MM.1S (cell line): ENCODE measurements around the gene CSN3.

Experiments
- DNase-seq: peaks from one replicate; pipeline ENCODE4 v3.0.0-alpha.2; 2015
- H2AFZ ChIP-seq: fragments of 300-600 bp; sonication (generic); 2 replicates; pipeline ENCODE4 v1.6.0; 2016; ENCODE audit warnings: antibody characterized with exemption, low read length
- H3F3A ChIP-seq: fragments of 300-600 bp; sonication (generic); 2 replicates; pipeline ENCODE4 v1.6.1; 2016; ENCODE audit warnings: mild to moderate bottlenecking, antibody characterized with exemption, low read length, moderate library complexity, mixed read lengths; ENCODE audit not compliant: insufficient read depth
- H3K27ac ChIP-seq: fragments of 300-600 bp; sonication (generic); 2 replicates; pipeline ENCODE4 v1.5.1; 2016; ENCODE audit warnings: mild to moderate bottlenecking, low read length
- H3K27me3 ChIP-seq: fragments of 300-600 bp; sonication (generic); replicated peaks from 2 replicates; pipeline ENCODE4 v1.6.0; 2016; ENCODE audit warnings: low read length; ENCODE audit not compliant: insufficient read depth
- H3K36me3 ChIP-seq: fragments of 300-600 bp; sonication (generic); replicated peaks from 2 replicates; pipeline ENCODE4 v1.6.1; 2016; ENCODE audit warnings: mild to moderate bottlenecking, low read length, mixed read lengths; ENCODE audit not compliant: insufficient read depth
- H3K4me1 ChIP-seq: fragments of 300-600 bp; sonication (generic); 2 replicates; pipeline ENCODE4 v1.6.1; 2016; ENCODE audit warnings: low read length, mixed read lengths
- H3K4me2 ChIP-seq: fragments of 300-600 bp; sonication (generic); 2 replicates; pipeline ENCODE4 v1.6.0; 2016; ENCODE audit warnings: low read depth, low read length
- H3K4me3 ChIP-seq: fragments of 300-600 bp; sonication (generic); 2 replicates; pipeline ENCODE4 v1.5.1; 2016; ENCODE audit warnings: low read length, mixed read lengths
- H3K79me2 ChIP-seq: fragments of 300-600 bp; sonication (generic); 2 replicates; pipeline ENCODE4 v1.6.1; 2016; ENCODE audit warnings: mixed run types, low read length, mixed read lengths
- H3K9ac ChIP-seq: fragments of 300-600 bp; sonication (generic); 2 replicates; pipeline ENCODE4 v1.6.1; 2016; ENCODE audit warnings: low read length, mixed read lengths
- H3K9me2 ChIP-seq: fragments of 300-600 bp; sonication (generic); replicated peaks from 2 replicates; pipeline ENCODE4 v1.6.1; 2016; ENCODE audit warnings: mild to moderate bottlenecking, low read length, mixed read lengths; ENCODE audit not compliant: insufficient read depth
- H3K9me3 ChIP-seq: fragments of 300-600 bp; sonication (generic); replicated peaks from 2 replicates; pipeline ENCODE4 v1.6.1; 2016; ENCODE audit warnings: mild to moderate bottlenecking, low read length, mixed read lengths; ENCODE audit not compliant: insufficient read depth
- H4K20me1 ChIP-seq: fragments of 300-600 bp; sonication (generic); 2 replicates; pipeline ENCODE4 v1.6.1; 2016; ENCODE audit warnings: mild to moderate bottlenecking, low read length, moderate library complexity, mixed read lengths; ENCODE audit not compliant: insufficient read depth
- EZH2 ChIP-seq: fragments of 300-600 bp; sonication (generic); optimal IDR thresholded peaks from 2 replicates; pipeline ENCODE3; 2017; ENCODE audit warnings: low read depth, mild to moderate bottlenecking, antibody characterized with exemption, low read length, mixed read lengths
- EZH2phosphoT487 ChIP-seq: fragments of 300-600 bp; sonication (generic); IDR thresholded peaks from 2 replicates; pipeline ENCODE4 v1.6.1; 2018; ENCODE audit warnings: antibody characterized with exemption, low read length
- TF ChIP-seq, protein P1 (sequence below): fragments of 300-600 bp; sonication (generic); IDR thresholded peaks from 2 replicates; pipeline ENCODE4 v1.5.1; 2016; ENCODE audit warnings: antibody characterized with exemption, low read length, mixed read lengths

The CSN3 gene

GRCh38 chr4:70225824-70226223 is 16.6 kb upstream of the CSN3 start, which contains the start of gene FDCSP:
Gene FDCSP, plus strand, starts transcription at chr4:70226124. Its CDS starts 5,071 bp downstream, at chr4:70231195.
- Histone ChIP-seq H3K4me1 (no peaks in the 10 kb centered on the region), H3K9me3 (no peaks in the 10 kb centered on the region), H2AFZ (no peak within 1 kb of the TSS), H3K27ac (no peak within 1 kb of the TSS), H4K20me1 (no peaks in the 10 kb centered on the region), H3K27me3 (no peaks in the 10 kb centered on the region), H3K4me3 (no peak within 1 kb of the TSS), H3K9me2 (no peaks in the 10 kb centered on the region), H3K9ac (no peak within 1 kb of the TSS), H3K79me2 (no peaks in the 10 kb centered on the region), H3K4me2 (no peak within 1 kb of the TSS), H3F3A (no peaks in the 10 kb centered on the region), H3K36me3 (no peaks in the 10 kb centered on the region)
- DNase-seq, result no peak
- no peak for TF ChIP-seq EZH2
- TF ChIP-seq, protein P1, sequence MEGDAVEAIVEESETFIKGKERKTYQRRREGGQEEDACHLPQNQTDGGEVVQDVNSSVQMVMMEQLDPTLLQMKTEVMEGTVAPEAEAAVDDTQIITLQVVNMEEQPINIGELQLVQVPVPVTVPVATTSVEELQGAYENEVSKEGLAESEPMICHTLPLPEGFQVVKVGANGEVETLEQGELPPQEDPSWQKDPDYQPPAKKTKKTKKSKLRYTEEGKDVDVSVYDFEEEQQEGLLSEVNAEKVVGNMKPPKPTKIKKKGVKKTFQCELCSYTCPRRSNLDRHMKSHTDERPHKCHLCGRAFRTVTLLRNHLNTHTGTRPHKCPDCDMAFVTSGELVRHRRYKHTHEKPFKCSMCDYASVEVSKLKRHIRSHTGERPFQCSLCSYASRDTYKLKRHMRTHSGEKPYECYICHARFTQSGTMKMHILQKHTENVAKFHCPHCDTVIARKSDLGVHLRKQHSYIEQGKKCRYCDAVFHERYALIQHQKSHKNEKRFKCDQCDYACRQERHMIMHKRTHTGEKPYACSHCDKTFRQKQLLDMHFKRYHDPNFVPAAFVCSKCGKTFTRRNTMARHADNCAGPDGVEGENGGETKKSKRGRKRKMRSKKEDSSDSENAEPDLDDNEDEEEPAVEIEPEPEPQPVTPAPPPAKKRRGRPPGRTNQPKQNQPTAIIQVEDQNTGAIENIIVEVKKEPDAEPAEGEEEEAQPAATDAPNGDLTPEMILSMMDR, result no peak
- no peak for TF ChIP-seq EZH2phosphoT487

DNA sequence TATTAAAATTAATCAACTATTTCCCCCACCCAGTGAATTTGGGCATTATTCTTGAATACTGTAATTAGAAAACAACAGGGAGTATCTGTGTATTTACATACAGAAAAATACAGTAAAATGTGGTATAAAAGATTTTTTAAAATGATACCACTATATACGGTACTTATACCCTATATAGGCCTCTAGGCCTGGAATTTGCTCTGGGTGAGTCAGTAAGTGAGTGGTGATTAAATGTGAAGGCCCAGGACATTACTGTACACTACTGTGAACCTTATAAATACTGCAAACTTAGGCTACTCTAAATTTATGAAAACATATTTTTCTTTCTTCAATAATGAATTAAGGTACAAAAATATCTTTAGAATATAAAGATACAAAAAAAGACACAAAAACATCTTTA is 6.3 kb upstream of the CSN3 start:
- H4K20me1 ChIP-seq, result no peaks in the 10 kb centered on the region
- no peak overlapping the region for H3K4me2 ChIP-seq
- H2AFZ ChIP-seq, result no peak overlapping the region
- H3K36me3 ChIP-seq, result no peaks in the 10 kb centered on the region
- no peaks in the 10 kb centered on the region for H3K4me1 ChIP-seq
- no peak overlapping the region for H3K27ac ChIP-seq
- TF ChIP-seq EZH2, result no peak
- TF ChIP-seq, protein P1, result no peak
- no peak for TF ChIP-seq EZH2phosphoT487
- no peaks in the 10 kb centered on the region for H3K9me3 ChIP-seq
- no peaks in the 10 kb centered on the region for H3K79me2 ChIP-seq
- H3K4me3 ChIP-seq, result no peak overlapping the region
- no peak for DNase-seq
- H3F3A ChIP-seq, result no peaks in the 10 kb centered on the region
- H3K27me3 ChIP-seq, result no peaks in the 10 kb centered on the region
- H3K9ac ChIP-seq, result no peak overlapping the region
- H3K9me2 ChIP-seq, result no peaks in the 10 kb centered on the region

DNA sequence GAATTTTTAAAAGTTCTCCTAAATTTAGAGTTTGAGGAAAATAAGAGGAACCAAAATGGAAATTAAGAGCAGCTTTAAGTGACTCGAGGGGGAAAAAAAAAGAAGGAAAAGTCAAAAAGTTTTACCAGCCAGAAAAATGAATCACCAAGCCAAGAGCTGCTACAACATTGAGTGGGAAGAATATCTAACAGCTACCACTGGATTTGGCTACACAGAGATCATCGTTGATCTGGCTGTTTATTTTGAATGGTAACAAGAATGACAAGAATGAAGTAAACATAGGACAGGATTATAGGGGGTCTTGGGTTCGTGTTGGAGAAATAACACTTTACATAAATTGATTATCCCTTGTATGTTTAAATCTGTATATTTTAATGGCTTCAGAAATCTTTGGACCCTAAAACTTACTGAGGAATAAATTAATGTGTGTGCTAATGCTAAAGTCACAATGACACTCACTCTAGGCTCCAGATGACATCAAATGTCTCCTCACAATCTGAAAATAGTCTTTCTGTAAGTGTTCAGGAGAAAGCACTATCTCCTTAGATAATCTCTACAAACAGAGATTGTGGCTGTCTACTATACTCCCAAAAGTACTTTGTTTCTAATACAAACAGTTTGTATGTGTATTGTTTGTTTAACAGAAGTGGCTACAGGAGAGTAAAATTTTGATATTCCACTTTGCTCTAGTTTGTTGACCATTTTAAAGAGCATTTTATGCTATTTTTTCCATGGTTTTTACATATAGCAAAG is 3.1 kb upstream of the CSN3 start:
- H3K27me3 ChIP-seq, result no peaks in the 10 kb centered on the region
- no peaks in the 10 kb centered on the region for H3K9me3 ChIP-seq
- no peaks in the 10 kb centered on the region for H3F3A ChIP-seq
- no peaks in the 10 kb centered on the region for H4K20me1 ChIP-seq
- H3K9ac ChIP-seq, result no peak overlapping the region
- H3K4me3 ChIP-seq, result no peak overlapping the region
- no peaks in the 10 kb centered on the region for H3K79me2 ChIP-seq
- no peaks in the 10 kb centered on the region for H3K4me1 ChIP-seq
- no peak for DNase-seq
- TF ChIP-seq EZH2phosphoT487, result no peak
- TF ChIP-seq EZH2, result no peak
- TF ChIP-seq, protein P1, result no peak
- H3K27ac ChIP-seq, result no peak overlapping the region
- no peak overlapping the region for H2AFZ ChIP-seq
- no peaks in the 10 kb centered on the region for H3K36me3 ChIP-seq
- H3K9me2 ChIP-seq, result no peaks in the 10 kb centered on the region
- no peak overlapping the region for H3K4me2 ChIP-seq
